ENCODE measurements around the gene GALNT18. TPM values are rescaled to one million over a fixed set of nuclear protein-coding genes. Genes with fewer than 3 reads are reported as not detected.

The GALNT18 gene
- total RNA-seq, 1 experiment from 2014 or later = not detected

GRCh38 chr11:11512090-11512489, 109.7 kb downstream of the GALNT18 start:
- no peak overlapping the region for H2AFZ ChIP-seq
- no peaks in the 10 kb centered on the region for H3F3A ChIP-seq (ENCODE audit: insufficient read depth, low read depth)
- ChIA-PET POLR2A (ENCODE audit: unreplicated experiment) (no interaction called here), CTCF (no interaction called here)
- no peaks in the 10 kb centered on the region for H3K9me3 ChIP-seq (ENCODE audit: insufficient read depth, low read depth)
- no peaks in the 10 kb centered on the region for H3K9me2 ChIP-seq (ENCODE audit: insufficient read depth)
- H3K4me1 ChIP-seq (replicated peaks; ENCODE audit: insufficient read depth) = no peaks in the 10 kb centered on the region
- BruUV-seq (replicated peaks) = no TSS peak
- no peak for DNase-seq
- H3K79me2 ChIP-seq (ENCODE audit: low read depth) = no peaks in the 10 kb centered on the region
- H3K36me3 ChIP-seq (ENCODE audit: low read depth) = no peaks in the 10 kb centered on the region
- no peak overlapping the region for H3K4me3 ChIP-seq
- intact Hi-C loops (cut with micrococcal nuclease; ENCODE audit: unreplicated experiment) = no loop called here
- H4K20me1 ChIP-seq (ENCODE audit: insufficient read depth) = no peaks in the 10 kb centered on the region
- no peak overlapping the region for H3K27ac ChIP-seq
- peaks cover 11% of the 10 kb centered on the region for H3K27me3 ChIP-seq (ENCODE audit: insufficient read depth, low read depth)
- no peak overlapping the region for H3K4me2 ChIP-seq
- no peak for TF ChIP-seq EZH2 (IDR thresholded peaks at IDR 0.05; ENCODE audit: low read depth)
- no peak for TF ChIP-seq CTCF (conservative IDR thresholded peaks at IDR 0.05)

DNA sequence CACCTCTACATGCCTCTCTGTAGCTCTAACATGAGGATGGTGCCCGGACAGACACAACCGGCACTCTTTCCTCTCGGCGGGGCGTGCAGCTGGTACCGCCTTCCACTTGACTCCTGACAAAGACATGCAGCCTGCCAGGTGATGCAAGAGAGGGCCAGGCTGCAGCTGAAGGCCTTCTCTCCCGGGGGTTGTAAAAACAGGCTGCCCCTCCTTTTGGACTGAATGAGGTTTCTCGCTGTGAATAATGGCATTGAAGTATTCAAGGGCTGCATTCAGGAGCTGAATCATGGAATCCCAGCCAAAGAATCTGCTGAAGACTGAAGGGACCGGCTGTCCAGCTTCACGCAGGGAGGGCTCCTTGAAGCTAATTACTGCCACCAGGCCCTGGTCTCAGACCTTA, 110.9 kb downstream of the GALNT18 start:
- no peaks in the 10 kb centered on the region for H3K79me2 ChIP-seq (ENCODE audit: low read depth)

DNA sequence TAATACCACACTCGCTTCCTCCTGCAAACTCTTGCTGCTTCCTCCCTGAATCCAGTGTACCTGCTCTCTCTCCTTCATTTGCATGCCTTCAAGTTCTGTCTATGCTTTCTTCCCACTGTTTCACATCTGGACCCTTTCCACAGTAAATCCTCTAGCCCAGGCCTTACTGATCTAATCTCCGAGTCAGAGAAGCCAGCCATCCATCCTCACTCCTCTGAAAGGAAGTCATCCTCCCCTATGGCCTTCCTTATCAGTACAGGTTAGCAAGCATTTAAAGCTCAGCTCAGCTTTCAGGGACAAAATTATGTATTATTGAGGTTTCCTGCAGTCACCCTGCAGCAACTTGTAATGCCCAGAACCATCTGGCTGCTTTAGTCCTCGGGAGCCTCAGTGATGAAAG, 116.1 kb downstream of the GALNT18 start:
- intact Hi-C loops (cut with micrococcal nuclease; ENCODE audit: unreplicated experiment) = no loop called here
- Histone ChIP-seq H3K4me3 (no peak overlapping the region), H3K36me3 (ENCODE audit: low read depth) (no peaks in the 10 kb centered on the region), H3K4me1 (replicated peaks; ENCODE audit: insufficient read depth) (no peaks in the 10 kb centered on the region), H3K27ac (no peak overlapping the region), H3F3A (ENCODE audit: insufficient read depth, low read depth) (no peaks in the 10 kb centered on the region), H2AFZ (no peak overlapping the region), H3K4me2 (no peak overlapping the region), H3K9me3 (ENCODE audit: insufficient read depth, low read depth) (no peaks in the 10 kb centered on the region), H3K27me3 (ENCODE audit: insufficient read depth, low read depth) (peaks cover 12% of the 10 kb centered on the region), H3K9me2 (ENCODE audit: insufficient read depth) (no peaks in the 10 kb centered on the region), H3K79me2 (ENCODE audit: low read depth) (no peaks in the 10 kb centered on the region), H4K20me1 (ENCODE audit: insufficient read depth) (no peaks in the 10 kb centered on the region)
- BruUV-seq (replicated peaks) = no TSS peak
- POLR2A ChIA-PET (ENCODE audit: unreplicated experiment) = no interaction called here
- TF ChIP-seq EZH2 (IDR thresholded peaks at IDR 0.05; ENCODE audit: low read depth) (no peak), CTCF (conservative IDR thresholded peaks at IDR 0.05) (no peak)
- CTCF ChIA-PET = no interaction called here
- DNase-seq = no peak

More for the DNA sequence above, 110.9 kb downstream of the GALNT18 start:
- no peak overlapping the region for H2AFZ ChIP-seq
- no peaks in the 10 kb centered on the region for H3K4me1 ChIP-seq (replicated peaks; ENCODE audit: insufficient read depth)
- no TSS peak for BruUV-seq (replicated peaks)
- H3K9me2 ChIP-seq (ENCODE audit: insufficient read depth) = no peaks in the 10 kb centered on the region
- H3K36me3 ChIP-seq (ENCODE audit: low read depth) = no peaks in the 10 kb centered on the region
- DNase-seq = no peak
- H4K20me1 ChIP-seq (ENCODE audit: insufficient read depth) = no peaks in the 10 kb centered on the region
- TF ChIP-seq CTCF (conservative IDR thresholded peaks at IDR 0.05) = no peak
- TF ChIP-seq EZH2 (IDR thresholded peaks at IDR 0.05; ENCODE audit: low read depth) = no peak
- POLR2A ChIA-PET (ENCODE audit: unreplicated experiment) = no interaction called here
- H3K4me2 ChIP-seq = no peak overlapping the region
- no peaks in the 10 kb centered on the region for H3F3A ChIP-seq (ENCODE audit: insufficient read depth, low read depth)
- H3K9me3 ChIP-seq (ENCODE audit: insufficient read depth, low read depth) = no peaks in the 10 kb centered on the region
- H3K4me3 ChIP-seq = no peak overlapping the region
- intact Hi-C loops (cut with micrococcal nuclease; ENCODE audit: unreplicated experiment) = no loop called here
- H3K27ac ChIP-seq = no peak overlapping the region
- H3K27me3 ChIP-seq (ENCODE audit: insufficient read depth, low read depth) = peaks cover 11% of the 10 kb centered on the region
- CTCF ChIA-PET = no interaction called here
